HG02798 (cell line): ENCODE measurements around the gene SPDYE2.
A peak's percentile ranks its signal among the peaks of the same experiment; 100 is the strongest.
"Not testable (repeated sequence)": the region's sequence is repeated elsewhere in the genome, so short reads cannot be mapped to it uniquely, and the experiment has no call there.

Source experiments
- ATAC-seq: cut with Tn5 transposase; IDR thresholded peaks from one replicate; pipeline ENCODE4 v1.9.1; 2021; ENCODE audit warnings: mild to moderate bottlenecking; ENCODE audit not compliant: unreplicated experiment, poor library complexity

Gene SPDYE2

GRCh38 chr7:102535062-102535615 is 15.9 kb upstream of the SPDYE2 start:
- not testable (repeated sequence) for ATAC-seq

GRCh38 chr7:102540604-102541003 is 10.4 kb upstream of the SPDYE2 start:
- not testable (repeated sequence) for ATAC-seq

GRCh38 chr7:102542083-102542482 is 8.9 kb upstream of the SPDYE2 start:
- not testable (repeated sequence) for ATAC-seq

- ATAC-seq, result not testable (repeated sequence)
These were observed 8.3 kb upstream of the SPDYE2 start for GRCh38 chr7:102542771-102543170.

GRCh38 chr7:102543596-102543995 is 7.4 kb upstream of the SPDYE2 start, which contains the start of gene UPK3BL2:
UPK3BL2 (minus strand) TSS chr7:102543696; CDS start chr7:102543636, 60 bp downstream.
- not testable (repeated sequence) for ATAC-seq

GRCh38 chr7:102544372-102544771 is 6.7 kb upstream of the SPDYE2 start:
- not testable (repeated sequence) for ATAC-seq

- not testable (repeated sequence) for ATAC-seq
These were observed 5.7 kb upstream of the SPDYE2 start for GRCh38 chr7:102545288-102545687.

- peak; percentile 77 for ATAC-seq
These were observed 4.7 kb upstream of the SPDYE2 start for GRCh38 chr7:102546353-102546752.

- ATAC-seq, result not testable (repeated sequence)
These were observed 17.6 kb downstream of the SPDYE2 start for GRCh38 chr7:102568620-102569019.

GRCh38 chr7:102572261-102573239 is 21.5 kb downstream of the SPDYE2 start, which contains the start of gene POLR2J3:
POLR2J3 (minus strand) TSS chr7:102572583; CDS start chr7:102572521, 62 bp downstream.
- peak; percentile 97 for ATAC-seq

GRCh38 chr7:102574607-102575006 is 23.6 kb downstream of the SPDYE2 start:
- ATAC-seq, result not testable (repeated sequence)

GRCh38 chr7:102576363-102576762 is 25.3 kb downstream of the SPDYE2 start:
- not testable (repeated sequence) for ATAC-seq

GRCh38 chr7:102577315-102578240 is 26.6 kb downstream of the SPDYE2 start:
- ATAC-seq, result not testable (repeated sequence)

GRCh38 chr7:102578486-102578885 is 27.5 kb downstream of the SPDYE2 start:
- ATAC-seq, result not testable (repeated sequence)

- ATAC-seq, result not testable (repeated sequence)
These were observed 30.7 kb downstream of the SPDYE2 start for GRCh38 chr7:102581722-102582121.

- ATAC-seq, result not testable (repeated sequence)
These were observed 32.5 kb downstream of the SPDYE2 start for GRCh38 chr7:102583495-102583894.

- peak; percentile 43 for ATAC-seq
These were observed 38.8 kb downstream of the SPDYE2 start for GRCh38 chr7:102589857-102590256.

GRCh38 chr7:102592477-102593019 is 41.5 kb downstream of the SPDYE2 start:
- peak; percentile 57 for ATAC-seq

- ATAC-seq, result peak; percentile 72
These were observed 42.8 kb downstream of the SPDYE2 start for GRCh38 chr7:102593637-102594334.
